ENCODE data around the gene MS4A10.

Gene MS4A10

DNA sequence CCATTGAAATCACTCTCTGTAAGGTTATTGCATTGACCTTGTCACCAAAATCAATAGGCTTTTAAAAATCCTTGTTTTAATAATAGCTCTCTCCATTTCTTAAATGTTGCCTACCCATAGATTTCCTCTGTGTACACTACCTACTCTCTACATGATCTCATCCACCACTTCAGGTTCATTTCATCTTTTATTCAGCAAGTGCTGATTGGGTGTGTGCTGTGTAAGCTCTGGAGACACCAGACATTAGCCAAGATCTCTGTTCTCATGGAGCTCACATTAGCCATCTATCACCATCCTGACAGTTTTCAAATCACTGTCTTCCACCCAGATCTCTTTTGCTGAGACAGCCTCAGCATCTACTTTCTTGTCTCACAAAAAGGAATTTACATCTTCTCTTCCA lies 4.4 kb upstream of the MS4A10 start:
- no peak overlapping the region for H3K4me3 ChIP-seq
- peaks cover 9 to 32% (median 18%) of the 10 kb centered on the region in 10 experiments for H3K4me1 ChIP-seq
- H3K27ac ChIP-seq: no peak overlapping the region
- no peaks in the 10 kb centered on the region for H3K9me3 ChIP-seq (replicated peaks in 1 of 11)
- no peak overlapping the region for H3K9ac ChIP-seq
- H3K36me3 ChIP-seq: no peaks in the 10 kb centered on the region
- no peak for TF ChIP-seq Cebpa-rat (IDR thresholded peaks at IDR 0.05)
- no peak overlapping the region for H3K4me2 ChIP-seq
- no peaks in the 10 kb centered on the region; a peak in 1 of 22 replicates for H4K20me1 ChIP-seq
- H3K27me3 ChIP-seq: no peaks in the 10 kb centered on the region

- Histone ChIP-seq H3K9me3 (replicated peaks in 1 of 11) (no peaks in the 10 kb centered on the region), H3K27ac (no peak overlapping the region), H3K36me3 (no peaks in the 10 kb centered on the region), H4K20me1 (no peaks in the 10 kb centered on the region; a peak in 1 of 22 replicates), H3K9ac (no peak overlapping the region), H3K4me2 (peak overlapping the region in 3 of 11 experiments; percentile 8 to 30 (median 23); a peak in 3 of 22 replicates), H3K4me3 (no peak overlapping the region), H3K4me1 (peaks cover 7 to 30% (median 13%) of the 10 kb centered on the region in 10 experiments; a peak in 18 of 20 replicates), H3K27me3 (no peaks in the 10 kb centered on the region)
- TF ChIP-seq Cebpa-rat (IDR thresholded peaks at IDR 0.05): no peak
These were observed 3.7 kb upstream of the MS4A10 start for GRCh38 chr11:60781286-60781980.

- peak overlapping the region in 1 of 11 experiments; percentile 23; a peak in 1 of 22 replicates for H3K4me2 ChIP-seq
- no peaks in the 10 kb centered on the region for H3K27me3 ChIP-seq
- no peak overlapping the region for H3K9ac ChIP-seq
- no peak overlapping the region for H3K27ac ChIP-seq
- no peak overlapping the region for H3K4me3 ChIP-seq
- no peaks in the 10 kb centered on the region for H3K36me3 ChIP-seq
- H3K9me3 ChIP-seq (replicated peaks in 1 of 11): no peaks in the 10 kb centered on the region
- TF ChIP-seq Cebpa-rat (IDR thresholded peaks at IDR 0.05): no peak
- no peaks in the 10 kb centered on the region; a peak in 1 of 22 replicates for H4K20me1 ChIP-seq
- peaks cover 7 to 30% (median 12%) of the 10 kb centered on the region in 10 experiments; a peak in 17 of 20 replicates for H3K4me1 ChIP-seq
These were observed 3.2 kb upstream of the MS4A10 start for GRCh38 chr11:60781981-60782316.

- TF ChIP-seq Cebpa-rat (IDR thresholded peaks at IDR 0.05): no peak
- Histone ChIP-seq H3K27ac (no peak overlapping the region), H3K4me2 (no peak overlapping the region), H3K9me3 (replicated peaks in 1 of 11) (no peaks in the 10 kb centered on the region), H3K4me3 (no peak overlapping the region), H4K20me1 (no peaks in the 10 kb centered on the region; a peak in 1 of 22 replicates), H3K4me1 (peaks cover 2 to 31% (median 8%) of the 10 kb centered on the region in 10 experiments; a peak in 16 of 20 replicates), H3K36me3 (no peaks in the 10 kb centered on the region), H3K27me3 (no peaks in the 10 kb centered on the region), H3K9ac (no peak overlapping the region)
These were observed 2.6 kb upstream of the MS4A10 start for GRCh38 chr11:60782393-60783140.

DNA sequence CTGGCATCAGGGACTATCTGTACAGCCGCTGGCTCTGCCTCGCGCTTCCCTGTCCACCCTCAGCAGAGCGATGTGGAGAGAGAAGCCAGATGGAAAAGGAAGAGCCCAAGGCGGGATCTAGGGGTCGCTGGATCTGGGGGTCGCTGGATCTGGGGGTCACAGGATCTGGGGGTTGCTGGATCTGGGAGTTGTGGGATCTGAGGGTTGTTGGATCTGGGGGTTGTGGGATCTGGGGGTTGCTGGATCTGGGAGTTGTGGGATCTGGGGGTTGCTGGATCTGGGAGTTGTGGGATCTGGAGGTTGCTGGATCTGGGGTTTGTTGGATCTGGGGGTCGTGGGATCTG lies 2.0 kb upstream of the MS4A10 start:
- Histone ChIP-seq H3K4me1 (peaks cover 0 to 32% (median 8%) of the 10 kb centered on the region in 10 experiments; a peak in 13 of 20 replicates), H4K20me1 (no peaks in the 10 kb centered on the region; a peak in 1 of 22 replicates), H3K9ac (no peak overlapping the region), H3K4me3 (no peak overlapping the region), H3K9me3 (replicated peaks in 1 of 11) (no peaks in the 10 kb centered on the region), H3K36me3 (no peaks in the 10 kb centered on the region), H3K27ac (no peak overlapping the region), H3K27me3 (no peaks in the 10 kb centered on the region), H3K4me2 (no peak overlapping the region)
- no peak for TF ChIP-seq Cebpa-rat (IDR thresholded peaks at IDR 0.05)

DNA sequence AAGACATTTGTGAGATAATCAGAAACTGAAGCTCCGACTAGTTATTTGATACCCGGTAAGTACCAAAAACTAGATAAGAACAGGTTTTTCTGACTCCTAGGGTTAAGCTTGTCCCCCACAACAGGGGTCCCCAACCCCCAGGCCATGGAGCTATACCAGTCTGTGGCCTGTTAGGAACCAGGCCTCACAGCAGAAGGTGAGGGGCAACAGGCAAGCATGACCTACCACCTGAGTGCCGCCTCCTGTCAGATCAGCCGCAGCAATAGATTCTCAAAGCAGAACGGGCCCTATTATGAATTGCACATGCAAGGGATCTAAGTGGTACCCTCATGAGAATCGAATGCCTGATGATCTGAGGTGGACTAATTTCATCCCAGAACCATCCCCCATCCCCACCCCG lies 1.2 kb upstream of the MS4A10 start:
- Histone ChIP-seq H3K36me3 (no peaks in the 10 kb centered on the region), H3K4me2 (no peak overlapping the region), H3K4me3 (no peak overlapping the region), H3K27me3 (no peaks in the 10 kb centered on the region), H3K4me1 (peaks cover 0 to 40% (median 15%) of the 10 kb centered on the region in 10 experiments; a peak in 14 of 20 replicates), H4K20me1 (no peaks in the 10 kb centered on the region; a peak in 1 of 22 replicates), H3K9me3 (replicated peaks in 1 of 11) (no peaks in the 10 kb centered on the region), H3K9ac (no peak overlapping the region), H3K27ac (no peak overlapping the region)
- TF ChIP-seq Cebpa-rat (IDR thresholded peaks at IDR 0.05): no peak

DNA sequence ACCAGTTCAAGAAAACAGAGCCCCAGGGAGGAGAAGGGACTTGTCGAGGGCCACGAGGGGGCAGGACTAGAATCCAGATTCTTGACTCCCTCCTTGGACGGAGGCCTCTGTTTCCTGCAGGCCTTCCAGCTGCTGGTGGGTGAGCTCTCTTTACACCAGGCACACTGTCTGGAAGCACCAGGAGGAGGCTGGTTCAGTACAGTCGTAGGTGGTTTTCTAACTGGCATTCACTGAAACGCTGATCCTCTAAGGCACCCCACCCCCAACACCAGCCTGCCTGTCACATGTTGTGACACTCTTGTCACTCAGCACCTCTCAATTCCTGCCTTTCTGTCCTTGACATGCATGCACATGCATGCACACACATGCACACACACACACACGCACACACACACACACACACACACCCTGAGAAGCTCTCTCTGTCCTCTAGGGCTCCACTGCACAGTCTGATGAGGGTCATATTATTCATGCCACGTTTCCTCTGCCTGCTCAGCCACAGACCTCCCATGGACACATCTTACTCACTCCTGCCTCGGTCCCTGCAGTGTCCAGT lies 751 bp downstream of the MS4A10 start:
- no peak overlapping the region for H3K4me3 ChIP-seq
- H3K4me2 ChIP-seq: no peak overlapping the region
- H3K36me3 ChIP-seq: no peaks in the 10 kb centered on the region
- peaks cover 3 to 12% (median 7%) of the 10 kb centered on the region in 11 experiments; a peak in 20 of 22 replicates for H3K9me3 ChIP-seq (replicated peaks in 1 of 11)
- H3K27me3 ChIP-seq: no peaks in the 10 kb centered on the region
- H3K27ac ChIP-seq: no peak overlapping the region
- no peak for TF ChIP-seq Cebpa-rat (IDR thresholded peaks at IDR 0.05)
- H4K20me1 ChIP-seq: no peaks in the 10 kb centered on the region; a peak in 1 of 22 replicates
- H3K9ac ChIP-seq: no peak overlapping the region
- H3K4me1 ChIP-seq: peaks cover 0 to 41% (median 18%) of the 10 kb centered on the region in 10 experiments; a peak in 14 of 20 replicates

DNA sequence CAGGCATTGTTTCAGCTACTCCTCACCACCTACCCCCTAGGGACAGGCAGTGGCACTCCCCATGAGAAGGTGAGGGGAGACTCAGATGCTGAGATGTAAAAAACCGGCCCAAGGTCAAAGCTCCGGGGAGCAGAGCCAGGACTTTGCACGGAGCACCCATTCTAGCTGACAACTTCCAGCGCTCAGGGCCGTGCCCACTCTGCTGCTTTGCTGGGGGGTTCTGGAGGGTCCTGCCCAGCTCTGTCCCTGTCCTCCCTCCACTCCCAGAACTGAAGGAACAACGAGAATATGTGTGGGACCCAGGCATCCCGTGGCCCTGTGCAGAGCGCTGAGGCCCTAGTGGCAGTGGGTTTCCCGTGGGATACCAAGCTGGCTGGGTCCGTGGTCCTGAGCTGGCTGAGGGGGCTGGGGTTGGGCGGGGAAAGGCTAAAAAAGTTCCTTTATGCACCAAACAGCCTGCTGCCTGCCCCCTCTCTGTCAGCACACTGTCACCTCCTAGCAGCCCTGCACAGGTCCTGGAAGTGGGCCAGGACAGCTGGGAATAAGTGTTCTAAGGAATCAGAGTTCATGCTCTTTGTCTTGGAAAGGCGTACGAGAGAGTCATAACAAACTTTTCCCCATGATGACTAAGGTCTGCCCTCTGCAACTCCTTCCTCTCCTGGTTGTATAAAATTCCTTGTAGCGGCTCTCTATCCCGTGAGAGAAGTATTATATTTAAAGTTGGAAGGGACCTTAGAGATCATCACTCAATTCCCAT lies 1.9 kb downstream of the MS4A10 start:
- no peak for TF ChIP-seq Cebpa-rat (IDR thresholded peaks at IDR 0.05)
- H3K4me3 ChIP-seq: no peak overlapping the region
- peak overlapping the region in 5 of 11 experiments; percentile 19 to 59 (median 40); a peak in 7 of 22 replicates for H3K4me2 ChIP-seq
- H3K27ac ChIP-seq: no peak overlapping the region
- peaks cover 0 to 31% (median 15%) of the 10 kb centered on the region in 10 experiments; a peak in 14 of 20 replicates for H3K4me1 ChIP-seq
- H3K9me3 ChIP-seq (replicated peaks in 1 of 11): peaks cover 14 to 23% (median 18%) of the 10 kb centered on the region in 11 experiments
- no peaks in the 10 kb centered on the region for H3K27me3 ChIP-seq
- no peaks in the 10 kb centered on the region; a peak in 1 of 22 replicates for H4K20me1 ChIP-seq
- H3K9ac ChIP-seq: 0 out of 22 replicates have a peak overlapping the region, but pooled peaks of 1 of the 11 experiments have one; percentile 11
- no peaks in the 10 kb centered on the region for H3K36me3 ChIP-seq

Measured in BLaER1 treated with 17β-estradiol and CSF1 and Interleukin-3, amounts not matched to agents 10 nM and 100 nM (cell line).